ENCODE measurements around the gene SGCA. TPM values are rescaled to one million over a fixed set of nuclear protein-coding genes. Genes with fewer than 3 reads are reported as not detected.

The SGCA gene
- total RNA-seq, 1 donor from 2014 or later = not detected

- no peak for TF ChIP-seq CTCF (IDR thresholded peaks at IDR 0.05; ENCODE audit: unreplicated experiment)
- no peaks in the 10 kb centered on the region for H3K9me3 Mint-ChIP-seq (ENCODE audit: unreplicated experiment)
- DNase-seq (ENCODE audit: low spot score) = no peak
- H3K36me3 Mint-ChIP-seq (ENCODE audit: low read depth, unreplicated experiment) = no peaks in the 10 kb centered on the region
- no peak overlapping the region for H3K27ac Mint-ChIP-seq (ENCODE audit: unreplicated experiment)
- no peak overlapping the region for H3K4me3 Mint-ChIP-seq (ENCODE audit: unreplicated experiment)
- H3K4me1 Mint-ChIP-seq (ENCODE audit: unreplicated experiment) = no peaks in the 10 kb centered on the region
- peaks cover 8% of the 10 kb centered on the region for H3K27me3 Mint-ChIP-seq (ENCODE audit: unreplicated experiment)
Measured at GRCh38 chr17:50214976-50215760, 49.4 kb downstream of the SGCA start.

GRCh38 chr17:50217591-50217990 is 51.8 kb downstream of the SGCA start:
- no peak overlapping the region for H3K4me3 Mint-ChIP-seq (ENCODE audit: unreplicated experiment)
- H3K4me1 Mint-ChIP-seq (ENCODE audit: unreplicated experiment) = no peaks in the 10 kb centered on the region
- H3K27ac Mint-ChIP-seq (ENCODE audit: unreplicated experiment) = no peak overlapping the region
- H3K36me3 Mint-ChIP-seq (ENCODE audit: low read depth, unreplicated experiment) = no peaks in the 10 kb centered on the region
- no peaks in the 10 kb centered on the region for H3K9me3 Mint-ChIP-seq (ENCODE audit: unreplicated experiment)
- peaks cover 5% of the 10 kb centered on the region for H3K27me3 Mint-ChIP-seq (ENCODE audit: unreplicated experiment)
- no peak for DNase-seq (ENCODE audit: low spot score)
- TF ChIP-seq CTCF (IDR thresholded peaks at IDR 0.05; ENCODE audit: unreplicated experiment) = no peak

- H3K36me3 Mint-ChIP-seq (ENCODE audit: low read depth, unreplicated experiment) = no peaks in the 10 kb centered on the region
- no peak for DNase-seq (ENCODE audit: low spot score)
- H3K27me3 Mint-ChIP-seq (ENCODE audit: unreplicated experiment) = peaks cover 5% of the 10 kb centered on the region
- H3K4me1 Mint-ChIP-seq (ENCODE audit: unreplicated experiment) = no peaks in the 10 kb centered on the region
- H3K27ac Mint-ChIP-seq (ENCODE audit: unreplicated experiment) = no peak overlapping the region
- H3K9me3 Mint-ChIP-seq (ENCODE audit: unreplicated experiment) = no peaks in the 10 kb centered on the region
- H3K4me3 Mint-ChIP-seq (ENCODE audit: unreplicated experiment) = no peak overlapping the region
- TF ChIP-seq CTCF (IDR thresholded peaks at IDR 0.05; ENCODE audit: unreplicated experiment) = no peak
Measured at GRCh38 chr17:50218071-50218759, 52.4 kb downstream of the SGCA start.

GRCh38 chr17:50218771-50219315 is 53.0 kb downstream of the SGCA start:
- no peak overlapping the region for H3K27ac Mint-ChIP-seq (ENCODE audit: unreplicated experiment)
- no peaks in the 10 kb centered on the region for H3K4me1 Mint-ChIP-seq (ENCODE audit: unreplicated experiment)
- no peak for DNase-seq (ENCODE audit: low spot score)
- no peak for TF ChIP-seq CTCF (IDR thresholded peaks at IDR 0.05; ENCODE audit: unreplicated experiment)
- no peak overlapping the region for H3K4me3 Mint-ChIP-seq (ENCODE audit: unreplicated experiment)
- no peaks in the 10 kb centered on the region for H3K36me3 Mint-ChIP-seq (ENCODE audit: low read depth, unreplicated experiment)
- peaks cover 5% of the 10 kb centered on the region for H3K27me3 Mint-ChIP-seq (ENCODE audit: unreplicated experiment)
- no peaks in the 10 kb centered on the region for H3K9me3 Mint-ChIP-seq (ENCODE audit: unreplicated experiment)

GRCh38 chr17:50219342-50219741 is 53.5 kb downstream of the SGCA start:
- Mint-ChIP-seq H3K27me3 (ENCODE audit: unreplicated experiment) (peaks cover 5% of the 10 kb centered on the region), H3K36me3 (ENCODE audit: low read depth, unreplicated experiment) (no peaks in the 10 kb centered on the region), H3K27ac (ENCODE audit: unreplicated experiment) (no peak overlapping the region), H3K4me1 (ENCODE audit: unreplicated experiment) (no peaks in the 10 kb centered on the region), H3K9me3 (ENCODE audit: unreplicated experiment) (peaks cover under 1% of the 10 kb centered on the region), H3K4me3 (ENCODE audit: unreplicated experiment) (no peak overlapping the region)
- no peak for TF ChIP-seq CTCF (IDR thresholded peaks at IDR 0.05; ENCODE audit: unreplicated experiment)
- DNase-seq (ENCODE audit: low spot score) = no peak
